ENCODE results near the gene MAPKBP1. TPM values are rescaled to one million over a fixed set of nuclear protein-coding genes. Genes with fewer than 3 reads are reported as not detected.

The MAPKBP1 gene
- total and polyA plus RNA-seq, 2 of the 13 experiments (the other 11 are each of a cell fraction or from before 2014, with no cell fraction given) = 3.0 to 7.3 TPM

DNA sequence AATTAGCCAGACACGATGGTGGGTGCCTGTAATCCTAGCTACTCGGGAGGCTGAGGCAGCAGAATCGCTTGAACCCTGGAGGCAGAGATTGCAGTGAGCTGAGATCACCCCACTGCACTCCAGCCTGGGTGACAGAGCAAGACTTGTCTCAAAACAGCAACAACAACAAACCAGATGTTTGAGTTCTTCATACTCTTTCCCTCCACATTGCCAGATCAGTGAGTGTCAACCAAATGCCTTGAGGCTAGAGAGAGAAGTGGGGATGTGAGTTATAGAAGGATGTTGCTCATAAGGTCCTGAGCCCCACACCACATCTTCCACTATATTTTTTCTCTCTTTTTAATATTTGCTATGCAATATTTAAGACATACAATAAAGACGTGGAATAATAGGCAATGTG, 19.8 kb downstream of the MAPKBP1 start (continued):
- TF ChIP-seq, protein P1, sequence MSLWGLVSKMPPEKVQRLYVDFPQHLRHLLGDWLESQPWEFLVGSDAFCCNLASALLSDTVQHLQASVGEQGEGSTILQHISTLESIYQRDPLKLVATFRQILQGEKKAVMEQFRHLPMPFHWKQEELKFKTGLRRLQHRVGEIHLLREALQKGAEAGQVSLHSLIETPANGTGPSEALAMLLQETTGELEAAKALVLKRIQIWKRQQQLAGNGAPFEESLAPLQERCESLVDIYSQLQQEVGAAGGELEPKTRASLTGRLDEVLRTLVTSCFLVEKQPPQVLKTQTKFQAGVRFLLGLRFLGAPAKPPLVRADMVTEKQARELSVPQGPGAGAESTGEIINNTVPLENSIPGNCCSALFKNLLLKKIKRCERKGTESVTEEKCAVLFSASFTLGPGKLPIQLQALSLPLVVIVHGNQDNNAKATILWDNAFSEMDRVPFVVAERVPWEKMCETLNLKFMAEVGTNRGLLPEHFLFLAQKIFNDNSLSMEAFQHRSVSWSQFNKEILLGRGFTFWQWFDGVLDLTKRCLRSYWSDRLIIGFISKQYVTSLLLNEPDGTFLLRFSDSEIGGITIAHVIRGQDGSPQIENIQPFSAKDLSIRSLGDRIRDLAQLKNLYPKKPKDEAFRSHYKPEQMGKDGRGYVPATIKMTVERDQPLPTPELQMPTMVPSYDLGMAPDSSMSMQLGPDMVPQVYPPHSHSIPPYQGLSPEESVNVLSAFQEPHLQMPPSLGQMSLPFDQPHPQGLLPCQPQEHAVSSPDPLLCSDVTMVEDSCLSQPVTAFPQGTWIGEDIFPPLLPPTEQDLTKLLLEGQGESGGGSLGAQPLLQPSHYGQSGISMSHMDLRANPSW (CRISPR knock-in tag; IDR thresholded peaks at IDR 0.05; ENCODE audit: borderline replicate concordance) = no peak
- TF ChIP-seq ZNF616 (CRISPR knock-in tag; IDR thresholded peaks at IDR 0.05; ENCODE audit: low read depth) = no peak
- TF ChIP-seq, protein P2, sequence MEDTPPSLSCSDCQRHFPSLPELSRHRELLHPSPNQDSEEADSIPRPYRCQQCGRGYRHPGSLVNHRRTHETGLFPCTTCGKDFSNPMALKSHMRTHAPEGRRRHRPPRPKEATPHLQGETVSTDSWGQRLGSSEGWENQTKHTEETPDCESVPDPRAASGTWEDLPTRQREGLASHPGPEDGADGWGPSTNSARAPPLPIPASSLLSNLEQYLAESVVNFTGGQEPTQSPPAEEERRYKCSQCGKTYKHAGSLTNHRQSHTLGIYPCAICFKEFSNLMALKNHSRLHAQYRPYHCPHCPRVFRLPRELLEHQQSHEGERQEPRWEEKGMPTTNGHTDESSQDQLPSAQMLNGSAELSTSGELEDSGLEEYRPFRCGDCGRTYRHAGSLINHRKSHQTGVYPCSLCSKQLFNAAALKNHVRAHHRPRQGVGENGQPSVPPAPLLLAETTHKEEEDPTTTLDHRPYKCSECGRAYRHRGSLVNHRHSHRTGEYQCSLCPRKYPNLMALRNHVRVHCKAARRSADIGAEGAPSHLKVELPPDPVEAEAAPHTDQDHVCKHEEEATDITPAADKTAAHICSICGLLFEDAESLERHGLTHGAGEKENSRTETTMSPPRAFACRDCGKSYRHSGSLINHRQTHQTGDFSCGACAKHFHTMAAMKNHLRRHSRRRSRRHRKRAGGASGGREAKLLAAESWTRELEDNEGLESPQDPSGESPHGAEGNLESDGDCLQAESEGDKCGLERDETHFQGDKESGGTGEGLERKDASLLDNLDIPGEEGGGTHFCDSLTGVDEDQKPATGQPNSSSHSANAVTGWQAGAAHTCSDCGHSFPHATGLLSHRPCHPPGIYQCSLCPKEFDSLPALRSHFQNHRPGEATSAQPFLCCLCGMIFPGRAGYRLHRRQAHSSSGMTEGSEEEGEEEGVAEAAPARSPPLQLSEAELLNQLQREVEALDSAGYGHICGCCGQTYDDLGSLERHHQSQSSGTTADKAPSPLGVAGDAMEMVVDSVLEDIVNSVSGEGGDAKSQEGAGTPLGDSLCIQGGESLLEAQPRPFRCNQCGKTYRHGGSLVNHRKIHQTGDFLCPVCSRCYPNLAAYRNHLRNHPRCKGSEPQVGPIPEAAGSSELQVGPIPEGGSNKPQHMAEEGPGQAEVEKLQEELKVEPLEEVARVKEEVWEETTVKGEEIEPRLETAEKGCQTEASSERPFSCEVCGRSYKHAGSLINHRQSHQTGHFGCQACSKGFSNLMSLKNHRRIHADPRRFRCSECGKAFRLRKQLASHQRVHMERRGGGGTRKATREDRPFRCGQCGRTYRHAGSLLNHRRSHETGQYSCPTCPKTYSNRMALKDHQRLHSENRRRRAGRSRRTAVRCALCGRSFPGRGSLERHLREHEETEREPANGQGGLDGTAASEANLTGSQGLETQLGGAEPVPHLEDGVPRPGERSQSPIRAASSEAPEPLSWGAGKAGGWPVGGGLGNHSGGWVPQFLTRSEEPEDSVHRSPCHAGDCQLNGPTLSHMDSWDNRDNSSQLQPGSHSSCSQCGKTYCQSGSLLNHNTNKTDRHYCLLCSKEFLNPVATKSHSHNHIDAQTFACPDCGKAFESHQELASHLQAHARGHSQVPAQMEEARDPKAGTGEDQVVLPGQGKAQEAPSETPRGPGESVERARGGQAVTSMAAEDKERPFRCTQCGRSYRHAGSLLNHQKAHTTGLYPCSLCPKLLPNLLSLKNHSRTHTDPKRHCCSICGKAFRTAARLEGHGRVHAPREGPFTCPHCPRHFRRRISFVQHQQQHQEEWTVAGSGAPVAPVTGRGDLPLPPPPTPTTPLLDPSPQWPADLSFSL (CRISPR knock-in tag; IDR thresholded peaks at IDR 0.05) = no peak
- no peak for TF ChIP-seq CHD4 (IDR thresholded peaks at IDR 0.05; ENCODE audit: borderline replicate concordance, low read length)
- TF ChIP-seq CBX2 (IDR thresholded peaks at IDR 0.05; ENCODE audit: low read depth, low read length) = no peak
- no peak for TF ChIP-seq CBX2 (CRISPR knock-in tag; IDR thresholded peaks at IDR 0.05; ENCODE audit: low read depth)
- no peak for TF ChIP-seq PITX1 (CRISPR knock-in tag; IDR thresholded peaks at IDR 0.05)
- TF ChIP-seq, protein P3, sequence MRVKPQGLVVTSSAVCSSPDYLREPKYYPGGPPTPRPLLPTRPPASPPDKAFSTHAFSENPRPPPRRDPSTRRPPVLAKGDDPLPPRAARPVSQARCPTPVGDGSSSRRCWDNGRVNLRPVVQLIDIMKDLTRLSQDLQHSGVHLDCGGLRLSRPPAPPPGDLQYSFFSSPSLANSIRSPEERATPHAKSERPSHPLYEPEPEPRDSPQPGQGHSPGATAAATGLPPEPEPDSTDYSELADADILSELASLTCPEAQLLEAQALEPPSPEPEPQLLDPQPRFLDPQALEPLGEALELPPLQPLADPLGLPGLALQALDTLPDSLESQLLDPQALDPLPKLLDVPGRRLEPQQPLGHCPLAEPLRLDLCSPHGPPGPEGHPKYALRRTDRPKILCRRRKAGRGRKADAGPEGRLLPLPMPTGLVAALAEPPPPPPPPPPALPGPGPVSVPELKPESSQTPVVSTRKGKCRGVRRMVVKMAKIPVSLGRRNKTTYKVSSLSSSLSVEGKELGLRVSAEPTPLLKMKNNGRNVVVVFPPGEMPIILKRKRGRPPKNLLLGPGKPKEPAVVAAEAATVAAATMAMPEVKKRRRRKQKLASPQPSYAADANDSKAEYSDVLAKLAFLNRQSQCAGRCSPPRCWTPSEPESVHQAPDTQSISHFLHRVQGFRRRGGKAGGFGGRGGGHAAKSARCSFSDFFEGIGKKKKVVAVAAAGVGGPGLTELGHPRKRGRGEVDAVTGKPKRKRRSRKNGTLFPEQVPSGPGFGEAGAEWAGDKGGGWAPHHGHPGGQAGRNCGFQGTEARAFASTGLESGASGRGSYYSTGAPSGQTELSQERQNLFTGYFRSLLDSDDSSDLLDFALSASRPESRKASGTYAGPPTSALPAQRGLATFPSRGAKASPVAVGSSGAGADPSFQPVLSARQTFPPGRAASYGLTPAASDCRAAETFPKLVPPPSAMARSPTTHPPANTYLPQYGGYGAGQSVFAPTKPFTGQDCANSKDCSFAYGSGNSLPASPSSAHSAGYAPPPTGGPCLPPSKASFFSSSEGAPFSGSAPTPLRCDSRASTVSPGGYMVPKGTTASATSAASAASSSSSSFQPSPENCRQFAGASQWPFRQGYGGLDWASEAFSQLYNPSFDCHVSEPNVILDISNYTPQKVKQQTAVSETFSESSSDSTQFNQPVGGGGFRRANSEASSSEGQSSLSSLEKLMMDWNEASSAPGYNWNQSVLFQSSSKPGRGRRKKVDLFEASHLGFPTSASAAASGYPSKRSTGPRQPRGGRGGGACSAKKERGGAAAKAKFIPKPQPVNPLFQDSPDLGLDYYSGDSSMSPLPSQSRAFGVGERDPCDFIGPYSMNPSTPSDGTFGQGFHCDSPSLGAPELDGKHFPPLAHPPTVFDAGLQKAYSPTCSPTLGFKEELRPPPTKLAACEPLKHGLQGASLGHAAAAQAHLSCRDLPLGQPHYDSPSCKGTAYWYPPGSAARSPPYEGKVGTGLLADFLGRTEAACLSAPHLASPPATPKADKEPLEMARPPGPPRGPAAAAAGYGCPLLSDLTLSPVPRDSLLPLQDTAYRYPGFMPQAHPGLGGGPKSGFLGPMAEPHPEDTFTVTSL (CRISPR knock-in tag; IDR thresholded peaks at IDR 0.05; ENCODE audit: borderline replicate concordance) = no peak
- no peak for TF ChIP-seq SRF (IDR thresholded peaks at IDR 0.05; ENCODE audit: low read depth, low read length)
- no peak for TF ChIP-seq EEA1 (CRISPR knock-in tag; IDR thresholded peaks at IDR 0.05; ENCODE audit: borderline replicate concordance)
- TF ChIP-seq, protein P4, sequence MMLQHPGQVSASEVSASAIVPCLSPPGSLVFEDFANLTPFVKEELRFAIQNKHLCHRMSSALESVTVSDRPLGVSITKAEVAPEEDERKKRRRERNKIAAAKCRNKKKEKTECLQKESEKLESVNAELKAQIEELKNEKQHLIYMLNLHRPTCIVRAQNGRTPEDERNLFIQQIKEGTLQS (CRISPR knock-in tag; IDR thresholded peaks at IDR 0.05) = no peak
